Mucosa of gallbladder (tissue), 1 donor: ENCODE measurements around the gene TNFRSF13B. TPM values are rescaled to one million over a fixed set of nuclear protein-coding genes. Genes with fewer than 3 reads are reported as not detected.
"Not testable (repeated sequence)": the region's sequence is repeated elsewhere in the genome, so short reads cannot be mapped to it uniquely, and the experiment has no call there.

ENCODE experiments used
- DNase-seq: peaks from one replicate; pipeline ENCODE4 v3.0.0-alpha.2; 2020; ENCODE audit warnings: low spot score
- total RNA-seq: library from RNA; stranded (reverse); gene quantifications from one replicate; pipeline ENCODE4 v1.2.1, GENCODE V29; 2021
- donor health status: DM: no; HTN: no; CAD: no.

TNFRSF13B gene
- total RNA-seq, 1 donor from 2014 or later: 0.32 TPM

GRCh38 chr17:16987066-16987829, 15.3 kb upstream of the TNFRSF13B start:
- no peak for DNase-seq

- DNase-seq: no peak
These were observed 14.5 kb upstream of the TNFRSF13B start for GRCh38 chr17:16986391-16986790.

GRCh38 chr17:16981928-16982327, 10.0 kb upstream of the TNFRSF13B start:
- no peak for DNase-seq

- no peak for DNase-seq
These were observed 9.2 kb upstream of the TNFRSF13B start for GRCh38 chr17:16980813-16981731.

- no peak for DNase-seq
These were observed 8.1 kb upstream of the TNFRSF13B start for GRCh38 chr17:16980061-16980460.

GRCh38 chr17:16979237-16979823, 7.4 kb upstream of the TNFRSF13B start:
- not testable (repeated sequence) for DNase-seq

- no peak for DNase-seq
These were observed 6.0 kb upstream of the TNFRSF13B start for GRCh38 chr17:16977932-16978331.

- no peak for DNase-seq
These were observed 5.0 kb upstream of the TNFRSF13B start for GRCh38 chr17:16976725-16977550.

GRCh38 chr17:16975744-16976625, 4.1 kb upstream of the TNFRSF13B start:
- no peak for DNase-seq

- DNase-seq: no peak
These were observed 3.3 kb upstream of the TNFRSF13B start for GRCh38 chr17:16975277-16975651.

GRCh38 chr17:16974569-16975276, 2.8 kb upstream of the TNFRSF13B start:
- DNase-seq: no peak

GRCh38 chr17:16973760-16974540, 2.0 kb upstream of the TNFRSF13B start:
- no peak for DNase-seq

GRCh38 chr17:16973043-16973442, 1.1 kb upstream of the TNFRSF13B start:
- not testable (repeated sequence) for DNase-seq

GRCh38 chr17:16972346-16972745, 428 bp upstream of the TNFRSF13B start:
- no peak for DNase-seq

GRCh38 chr17:16969931-16970906, 1.7 kb downstream of the TNFRSF13B start:
- no peak for DNase-seq

- DNase-seq: no peak
These were observed 3.1 kb downstream of the TNFRSF13B start for GRCh38 chr17:16968786-16969185.

- no peak for DNase-seq
These were observed 9.1 kb downstream of the TNFRSF13B start for GRCh38 chr17:16962804-16963203.

GRCh38 chr17:16961792-16962191, 10.1 kb downstream of the TNFRSF13B start:
- no peak for DNase-seq
